H1 (cell line): ENCODE results near the gene DYNLT5. TPM values are rescaled to one million over a fixed set of nuclear protein-coding genes. Genes with fewer than 3 reads are reported as not detected.

Experiments used
- CTCF ChIA-PET: fragments of 300-600 bp; sonication (Branson Sonifier 250); formaldehyde crosslinking; loops from one replicate; lab custom pipeline; 2021; ENCODE audit not compliant: partially characterized antibody; lab: Charles Lee
- POLR2A ChIA-PET: fragments of 300-600 bp; sonication (Branson Sonifier 250); formaldehyde crosslinking; loops from one replicate; lab custom pipeline; 2021; ENCODE audit warnings: inconsistent platforms; ENCODE audit not compliant: partially characterized antibody; lab: Charles Lee
- DNase-seq, 2 experiments: peaks; one replicate each; pipeline versions ENCODE4 v3.0.0 to v3.0.0-alpha.2; 2010 to 2022; ENCODE audit warnings: low spot score in 2 of 2, low read depth in 1 of 2, mixed read lengths in 1 of 2
- FAIRE-seq: peaks from 2 replicates; lab custom pipeline; 2011; peaks lifted over from hg19 to GRCh38; lab: Jason Lieb, UNC
- H2AFZ ChIP-seq: 2 replicates; pipeline ENCODE4 v1.8.1; 2012; ENCODE audit warnings: low read length, inconsistent platforms
- H2AK5ac ChIP-seq: 2 replicates; pipeline ENCODE4 v1.6.1; 2013; ENCODE audit warnings: low read depth, low read length
- H2BK120ac ChIP-seq: replicated peaks from 2 replicates; pipeline ENCODE3; 2013; ENCODE audit warnings: low read depth, low read length, inconsistent platforms
- H2BK12ac ChIP-seq: 2 replicates; pipeline ENCODE4 v1.6.1; 2013; ENCODE audit warnings: low read depth, low read length
- H2BK15ac ChIP-seq: 2 replicates; pipeline ENCODE4 v1.6.1; 2013; ENCODE audit warnings: low read length
- H2BK20ac ChIP-seq: 2 replicates; pipeline ENCODE4 v1.6.1; 2013; ENCODE audit warnings: low read length
- H2BK5ac ChIP-seq: 2 replicates; pipeline ENCODE4 v1.6.1; 2013; ENCODE audit warnings: low read depth, low read length
- H3K14ac ChIP-seq: 2 replicates; pipeline ENCODE4 v1.6.1; 2013; ENCODE audit warnings: inconsistent platforms; ENCODE audit not compliant: insufficient read length
- H3K18ac ChIP-seq: 2 replicates; pipeline ENCODE4 v1.6.1; 2013; ENCODE audit warnings: low read length; ENCODE audit errors: extremely low read depth
- H3K23ac ChIP-seq: 2 replicates; pipeline ENCODE4 v1.6.1; 2013; ENCODE audit warnings: inconsistent platforms; ENCODE audit not compliant: insufficient read length
- H3K23me2 ChIP-seq: 2 replicates; pipeline ENCODE4 v1.6.1; 2013; ENCODE audit warnings: low read depth, low read length
- H3K27ac ChIP-seq: 2 replicates; pipeline ENCODE4 v1.6.1; 2011; ENCODE audit warnings: low read depth, low read length, inconsistent platforms
- H3K27me3 ChIP-seq, 4 experiments: replicated peaks in 1 of 4; 1 replicate in 1 of 4; 2 replicates in 3 of 4; pipeline versions ENCODE4 v1.6.1 to v1.8.1; 2011 to 2013; ENCODE audit warnings: low read length in 3 of 4, mild to moderate bottlenecking in 3 of 4, inconsistent platforms in 2 of 4, mixed read lengths in 2 of 4, moderate library complexity in 1 of 4; ENCODE audit not compliant: control insufficient read depth in 3 of 4, insufficient read depth in 3 of 4; ENCODE audit errors: extremely low read depth in 1 of 4
- H3K36me3 ChIP-seq, 4 experiments: 2 replicates each; pipeline versions ENCODE4 v1.6.1 to v1.8.1; 2011 to 2013; ENCODE audit warnings: mild to moderate bottlenecking in 4 of 4, low read length in 3 of 4, moderate library complexity in 2 of 4, control low read depth in 1 of 4, inconsistent platforms in 1 of 4; ENCODE audit not compliant: insufficient read depth in 4 of 4, control insufficient read depth in 2 of 4
- H3K4ac ChIP-seq: replicated peaks from 2 replicates; pipeline ENCODE3; 2013; ENCODE audit warnings: low read length, low read depth, mixed read lengths, inconsistent platforms; ENCODE audit not compliant: insufficient read length
- H3K4me1 ChIP-seq, 4 experiments: replicated peaks in 1 of 4; 1 replicate in 1 of 4; 2 replicates in 3 of 4; pipeline versions ENCODE4 v1.6.1 to v1.8.1; 2011 to 2013; ENCODE audit warnings: low read length in 3 of 4, inconsistent platforms in 2 of 4, mixed read lengths in 1 of 4; ENCODE audit not compliant: insufficient read depth in 4 of 4, control insufficient read depth in 3 of 4
- H3K4me2 ChIP-seq, 2 experiments: 2 replicates each; pipeline versions ENCODE4 v1.6.1 to v1.8.1; 2011 to 2013; ENCODE audit warnings: low read depth in 2 of 2, low read length in 2 of 2, control low read depth in 1 of 2, inconsistent platforms in 1 of 2, mild to moderate bottlenecking in 1 of 2; ENCODE audit not compliant: insufficient read depth in 1 of 2
- H3K4me3 ChIP-seq, 4 experiments: fragments of 200-600, 300-600 bp in 1 of 4; sonication (generic), shearing (Covaris generic), sonication (Bioruptor Twin) in 1 of 4; 2 replicates each; pipeline versions ENCODE4 v1.5.1 to v1.8.1; 2011 to 2016; ENCODE audit warnings: low read length in 4 of 4, low read depth in 3 of 4, control low read depth in 2 of 4, inconsistent platforms in 2 of 4, mild to moderate bottlenecking in 2 of 4, mixed read lengths in 1 of 4, moderate library complexity in 1 of 4; ENCODE audit not compliant: insufficient read depth in 2 of 4; ENCODE audit errors: extremely low read depth in 1 of 4
- H3K56ac ChIP-seq: replicated peaks from 2 replicates; pipeline ENCODE3; 2013; ENCODE audit warnings: low read depth, mild to moderate bottlenecking, mixed read lengths, low read length, inconsistent platforms; ENCODE audit not compliant: insufficient read length
- H3K79me1 ChIP-seq: 2 replicates; pipeline ENCODE4 v1.6.1; 2013; ENCODE audit warnings: low read depth, low read length, control low read depth
- H3K79me2 ChIP-seq, 2 experiments: 2 replicates each; pipeline versions ENCODE4 v1.6.1 to v1.8.1; 2012 to 2013; ENCODE audit warnings: low read length in 2 of 2, mild to moderate bottlenecking in 2 of 2, inconsistent platforms in 1 of 2; ENCODE audit not compliant: insufficient read depth in 2 of 2, control insufficient read depth in 1 of 2
- H3K9ac ChIP-seq, 4 experiments: replicated peaks in 1 of 4; 1 replicate in 1 of 4; 2 replicates in 3 of 4; pipeline versions ENCODE4 v1.6.1 to v1.8.1; 2011 to 2013; ENCODE audit warnings: low read depth in 3 of 4, low read length in 3 of 4, control low read depth in 2 of 4, mild to moderate bottlenecking in 2 of 4, moderate library complexity in 2 of 4, inconsistent platforms in 1 of 4; ENCODE audit errors: extremely low read depth in 1 of 4
- H3K9me3 ChIP-seq, 2 experiments: 2 replicates each; pipeline versions ENCODE4 v1.6.1 to v1.8.1; 2012 to 2013; ENCODE audit warnings: mild to moderate bottlenecking in 2 of 2, moderate library complexity in 2 of 2, control low read depth in 1 of 2, inconsistent platforms in 1 of 2, low read depth in 1 of 2, low read length in 1 of 2, mixed read lengths in 1 of 2; ENCODE audit not compliant: insufficient read depth in 2 of 2
- H4K20me1 ChIP-seq, 2 experiments: replicated peaks in 1 of 2; 2 replicates each; pipeline versions ENCODE3 to v1.8.1; 2011 to 2013; ENCODE audit warnings: inconsistent platforms in 2 of 2, low read length in 2 of 2, mild to moderate bottlenecking in 1 of 2; ENCODE audit not compliant: insufficient read depth in 2 of 2, control insufficient read depth in 1 of 2
- H4K5ac ChIP-seq: 2 replicates; pipeline ENCODE4 v1.6.1; 2013; ENCODE audit warnings: low read length, low read depth, mixed read lengths, inconsistent platforms; ENCODE audit not compliant: insufficient read length
- H4K8ac ChIP-seq: 2 replicates; pipeline ENCODE4 v1.8.0; 2013; ENCODE audit warnings: mild to moderate bottlenecking, moderate library complexity, low read length, inconsistent platforms; ENCODE audit not compliant: insufficient read depth; ENCODE audit errors: extremely low read depth
- H4K91ac ChIP-seq: replicated peaks from 2 replicates; pipeline ENCODE3; 2013; ENCODE audit warnings: low read length, mixed read lengths, inconsistent platforms; ENCODE audit not compliant: insufficient read length
- EGR1 ChIP-seq: IDR thresholded peaks from 2 replicates; pipeline ENCODE4 v1.6.1; 2011; ENCODE audit warnings: low read depth, low read length, borderline replicate concordance
- GTF2F1 ChIP-seq: IDR thresholded peaks from 2 replicates; pipeline ENCODE4 v1.6.1; 2012; ENCODE audit warnings: low read depth, low read length, improper control_type of control experiment, borderline replicate concordance
- HDAC2 ChIP-seq, 2 experiments: fragments of 300-600 bp in 1 of 2; sonication (generic) in 1 of 2; IDR thresholded peaks; 2 replicates each; pipeline ENCODE4 v1.6.1; 2011 to 2012; ENCODE audit warnings: low read depth in 2 of 2, low read length in 2 of 2, mild to moderate bottlenecking in 2 of 2, moderate library complexity in 2 of 2, borderline replicate concordance in 1 of 2, inconsistent platforms in 1 of 2
- KDM5A ChIP-seq: fragments of 200-600 bp; IDR thresholded peaks from 2 replicates; pipeline ENCODE4 v1.7.1; 2012; ENCODE audit warnings: mild to moderate bottlenecking, low read length, inconsistent platforms, mixed read lengths
- SP1 ChIP-seq: IDR thresholded peaks from 2 replicates; pipeline ENCODE4 v1.6.1; 2011; ENCODE audit warnings: low read depth, low read length
- SRF ChIP-seq: IDR thresholded peaks from 2 replicates; pipeline ENCODE4 v1.6.1; 2011; ENCODE audit warnings: mild to moderate bottlenecking, low read depth, low read length, moderate library complexity
- SUZ12 ChIP-seq: fragments of 200-600 bp; sonication (generic); IDR thresholded peaks from 2 replicates; pipeline ENCODE4 v1.6.1; 2012; ENCODE audit warnings: mild to moderate bottlenecking, inconsistent platforms, low read length, moderate library complexity, mixed read lengths
- TCF12 ChIP-seq: IDR thresholded peaks from 2 replicates; pipeline ENCODE4 v1.6.1; 2011; ENCODE audit warnings: low read depth, mild to moderate bottlenecking, low read length
- USF2 ChIP-seq: IDR thresholded peaks from 2 replicates; pipeline ENCODE4 v1.6.1; 2011; ENCODE audit warnings: low read length, improper control_type of control experiment
- WGBS, 2 experiments: shearing (Covaris generic) in 1 of 2; methylation state at CpG; one replicate each; pipeline versions ENCODE4 v1.1.6 to v1.1.7; 2013 to 2015; ENCODE audit warnings: low lambda C conversion rate in 2 of 2, mixed read lengths in 2 of 2, inconsistent platforms in 1 of 2, low coverage in 1 of 2, missing lambda C conversion rate in 1 of 2; ENCODE audit not compliant: insufficient replicate concordance in 2 of 2, insufficient coverage in 1 of 2, insufficient read length in 1 of 2; ENCODE audit errors: extremely low coverage in 1 of 2, missing lambda C conversion rate in 1 of 2; 5-methylcytosine and 5-hydroxymethylcytosine counted together
- polyA plus RNA-seq, 7 experiments: library from polyadenylated mRNA; depleted of rRNA in 3 of 7; stranded (reverse) in 5 of 7; unstranded in 2 of 7; fragments of >200 nt in 5 of 7; fragments of 200-250 nt in 2 of 7; gene quantifications; 1 replicate in 5 of 7; 2 replicates in 1 of 7; 4 replicates in 1 of 7; pipeline versions ENCODE4 v1.2.1 to v1.2.3, GENCODE V29; 2011 to 2013; ENCODE audit warnings: missing spikeins in 2 of 7, mixed read lengths in 2 of 7
- total RNA-seq: library from RNA; stranded (reverse); fragmentation: NEBNext Ultra II Directional; extraction: Animal tissue kit (Norgen Biotek cat#: 25700); gene quantifications from 2 replicates; pipeline ENCODE4 v1.2.1, GENCODE V29; 2021

DYNLT5 gene
- total and polyA plus RNA-seq, 2 of the 8 experiments (the other 6 are each of a cell fraction or from before 2014, with no cell fraction given), result 0.93 to 1.5 TPM

- Histone ChIP-seq H2BK15ac (no peak overlapping the region), H3K27ac (no peak overlapping the region), H4K8ac (no peak overlapping the region), H3K4me1 (no peaks in the 10 kb centered on the region), H2AFZ (no peak overlapping the region), H3K4me2 (no peak overlapping the region), H2BK12ac (no peak overlapping the region), H3K9me3 (no peaks in the 10 kb centered on the region), H3K4me3 (no peak overlapping the region), H4K5ac (no peak overlapping the region), H3K27me3 (no peaks in the 10 kb centered on the region), H3K79me2 (no peaks in the 10 kb centered on the region), H3K36me3 (no peaks in the 10 kb centered on the region), H3K14ac (no peak overlapping the region), H2BK20ac (no peak overlapping the region), H4K20me1 (no peaks in the 10 kb centered on the region), H3K56ac (no peak overlapping the region), H3K9ac (no peak overlapping the region), H3K18ac (no peak overlapping the region), H3K79me1 (no peaks in the 10 kb centered on the region), H2BK5ac (no peak overlapping the region), H2BK120ac (no peak overlapping the region), H2AK5ac (no peak overlapping the region), H3K23me2 (no peaks in the 10 kb centered on the region), H4K91ac (no peak overlapping the region), H3K23ac (no peak overlapping the region), H3K4ac (no peak overlapping the region)
- FAIRE-seq, result no peak
- POLR2A ChIA-PET, result no interaction called here
- CTCF ChIA-PET, result interaction anchor here (1.1 kb wide), 1 partner anchor 288 kb away, joined by 3 read pairs; no protein-coding TSS in a partner anchor
- DNase-seq, result no peak
- WGBS, 2 experiments, result 92% methylated on average over 5 of the region's 5 CpGs; no CpG with 5 or more reads in 1 of the 2 experiments
- TF ChIP-seq SP1 (no peak), SUZ12 (no peak), USF2 (no peak), KDM5A (no peak), SRF (no peak), HDAC2 (IDR thresholded peaks at IDR 0.05; ENCODE audit: borderline replicate concordance in 1 of 2, low read depth in 2 of 2, low read length in 2 of 2) (no peak), GTF2F1 (no peak), EGR1 (no peak), TCF12 (no peak)
These were observed 39.7 kb downstream of the DYNLT5 start for GRCh38 chr1:66791621-66792610.
